Activated naive CD4-positive, alpha-beta T cell (primary cell): ENCODE results near the gene ETF1.
"Not testable (repeated sequence)": the region's sequence is repeated elsewhere in the genome, so short reads cannot be mapped to it uniquely, and the experiment has no call there.

Experiments used
- DNase-seq, 4 experiments: peaks; one replicate each; lab custom pipeline; 2025; lab: John Stamatoyannopoulos, UW

Gene ETF1

DNA sequence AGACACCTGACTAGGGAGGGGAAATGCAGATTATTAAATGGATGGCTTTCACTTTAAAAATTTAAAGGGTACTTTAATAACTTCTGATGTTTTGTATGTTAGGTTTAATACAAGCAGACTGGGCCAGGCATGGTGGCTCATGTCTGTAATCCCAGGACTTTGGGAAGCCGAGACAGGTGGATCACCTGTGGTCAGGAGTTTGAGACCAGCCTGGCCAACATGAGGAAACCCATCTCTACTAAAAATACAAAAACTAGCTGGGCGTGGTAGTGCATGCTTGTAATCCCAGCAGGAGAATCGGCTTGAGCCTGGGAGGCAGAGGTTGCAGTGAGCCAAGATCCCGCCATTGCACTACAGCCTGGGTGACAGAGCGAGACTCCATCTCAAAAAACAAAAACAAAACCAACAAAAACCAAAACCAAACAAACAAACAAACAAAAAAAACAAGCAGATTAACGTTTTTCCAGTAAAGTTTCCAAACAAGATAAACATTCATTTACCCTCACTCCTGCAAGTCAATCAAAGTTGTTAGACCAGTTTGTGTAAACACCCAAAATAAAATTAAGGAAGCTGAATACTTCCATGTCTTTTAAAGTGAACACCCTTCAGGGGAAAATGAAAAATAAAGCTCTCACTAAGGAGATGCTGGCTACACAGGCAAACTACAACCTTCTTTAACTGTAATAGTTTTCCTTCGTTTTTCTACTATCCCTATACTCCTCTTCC, 14.1 kb downstream of the ETF1 start:
- DNase-seq: no peak

GRCh38 chr5:138528208-138528607, 14.8 kb downstream of the ETF1 start:
- DNase-seq: no peak

DNA sequence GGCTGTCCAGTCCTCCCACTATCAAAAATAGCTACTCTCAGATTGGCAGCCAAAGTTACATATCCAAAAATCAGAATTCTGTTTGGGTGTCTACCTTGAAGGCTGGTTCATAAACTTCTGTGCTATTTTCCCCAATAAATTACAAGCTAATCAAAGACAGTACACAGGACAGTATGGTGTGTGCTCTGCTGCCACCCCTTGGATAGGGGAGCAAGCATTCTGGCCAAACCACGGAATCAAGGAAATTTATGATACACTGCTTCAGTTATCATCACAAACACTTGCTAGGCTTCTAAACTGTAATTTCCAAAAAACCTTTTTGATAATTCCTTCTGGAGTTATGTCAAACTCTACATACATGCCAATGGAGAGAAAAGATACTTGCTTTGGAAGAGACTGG, 15.9 kb downstream of the ETF1 start:
- DNase-seq: no peak

DNA sequence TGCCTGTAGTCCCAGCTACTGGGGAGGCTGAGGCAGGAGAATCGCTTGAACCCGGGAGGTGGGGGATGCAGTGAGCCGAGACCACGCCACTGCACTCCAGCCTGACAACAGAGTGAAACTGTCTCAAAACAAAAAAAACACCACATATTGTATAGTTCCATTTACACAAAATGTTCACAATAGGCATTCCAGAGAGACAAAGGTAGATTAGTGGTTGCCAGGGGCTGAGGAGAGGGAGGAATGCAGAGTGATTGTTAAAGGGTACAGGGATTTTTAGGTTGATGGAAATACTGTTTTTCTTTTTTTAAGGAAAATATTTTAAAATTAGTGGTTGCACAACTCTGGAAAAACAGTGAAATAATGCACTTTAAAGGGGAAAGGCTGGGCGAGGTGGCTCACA, 19.6 kb downstream of the ETF1 start:
- DNase-seq: no peak

DNA sequence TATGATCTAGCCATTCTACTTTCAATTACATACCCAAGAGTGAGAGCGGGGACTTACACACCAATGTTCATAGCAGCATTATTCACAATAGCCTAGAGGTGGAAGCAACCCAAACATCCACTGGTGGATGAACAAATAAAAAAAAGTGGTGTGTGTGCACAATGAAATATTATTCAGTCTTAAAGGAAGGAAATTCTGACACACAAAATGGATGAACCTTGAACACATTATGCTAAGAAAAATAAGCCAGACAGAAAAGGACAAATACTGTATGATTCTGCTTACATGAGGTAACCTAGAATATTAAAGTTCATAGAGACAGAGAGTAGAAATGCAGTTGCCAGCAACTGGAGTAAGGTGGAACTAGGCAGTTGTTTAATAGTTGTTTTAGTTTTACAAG, 22.1 kb downstream of the ETF1 start:
- no peak for DNase-seq

GRCh38 chr5:138517437-138517836, 25.6 kb downstream of the ETF1 start:
- no peak for DNase-seq

DNA sequence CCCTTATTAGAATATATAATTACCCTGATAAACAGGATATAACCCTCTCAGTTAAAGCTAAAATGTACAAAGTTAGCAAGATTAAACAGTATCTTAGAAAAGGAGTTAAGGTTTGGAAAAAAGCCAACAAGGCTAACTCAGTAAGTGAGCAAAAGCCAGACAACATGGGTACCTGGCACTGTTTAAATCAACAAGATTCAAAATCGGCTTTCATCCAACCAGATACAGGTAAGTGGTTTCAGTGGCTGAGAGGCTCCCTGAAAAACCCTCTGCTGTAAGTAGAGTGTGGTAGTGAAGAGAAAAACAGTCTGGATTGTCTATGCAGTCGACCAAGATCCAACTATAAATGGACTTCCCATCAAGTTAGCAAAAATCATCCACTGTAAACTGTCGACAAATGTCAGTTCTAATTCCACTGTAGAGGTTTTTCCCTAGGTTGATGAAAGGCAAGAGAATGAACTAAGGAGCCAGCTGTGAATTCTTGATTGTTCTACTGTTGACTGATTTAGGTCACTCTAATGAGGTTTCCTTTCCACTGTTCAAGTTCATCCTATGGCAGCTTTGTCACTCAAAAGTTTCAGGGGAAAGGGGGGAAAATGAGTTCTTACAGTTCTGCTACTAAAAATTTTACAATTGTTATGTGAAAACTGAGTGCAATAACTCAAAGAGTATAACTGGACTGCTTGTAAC, 27.3 kb downstream of the ETF1 start:
- DNase-seq: no peak

GRCh38 chr5:138514021-138514420, 29.0 kb downstream of the ETF1 start:
- no peak for DNase-seq

- DNase-seq: no peak
Observed at GRCh38 chr5:138508958-138509357, 34.1 kb downstream of the ETF1 start.

DNA sequence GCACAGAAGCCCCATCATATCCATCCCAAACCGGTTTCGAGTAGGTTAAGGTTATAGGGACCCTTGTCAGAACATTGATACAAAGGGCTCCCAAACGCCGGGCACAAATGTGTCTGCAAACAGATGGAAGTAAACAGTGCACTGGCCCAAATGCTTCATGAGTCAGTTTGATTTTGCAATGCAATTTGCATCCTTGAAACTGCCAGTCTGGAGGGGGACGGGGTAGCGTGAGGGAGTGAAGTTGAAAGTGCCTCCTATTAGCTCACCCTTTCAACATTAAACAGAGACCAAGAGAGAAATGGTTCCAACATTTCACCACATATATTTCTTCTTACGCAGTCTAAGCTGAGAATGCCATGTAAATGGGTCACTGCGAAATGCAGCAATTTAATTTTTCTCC, 35.6 kb downstream of the ETF1 start:
- not testable (repeated sequence) for DNase-seq

- no peak for DNase-seq
Observed at GRCh38 chr5:138506370-138507306, 36.4 kb downstream of the ETF1 start.

GRCh38 chr5:138504799-138505198, 38.2 kb downstream of the ETF1 start:
- no peak for DNase-seq

GRCh38 chr5:138503487-138504270, 39.4 kb downstream of the ETF1 start:
- no peak for DNase-seq

GRCh38 chr5:138502521-138502920, 40.5 kb downstream of the ETF1 start:
- no peak for DNase-seq

- DNase-seq: no peak
Observed at GRCh38 chr5:138502121-138502520, 40.9 kb downstream of the ETF1 start.

- DNase-seq: no peak
Observed at GRCh38 chr5:138498376-138498775, 44.7 kb downstream of the ETF1 start.

GRCh38 chr5:138495351-138495750, 47.7 kb downstream of the ETF1 start:
- DNase-seq: no peak

DNA sequence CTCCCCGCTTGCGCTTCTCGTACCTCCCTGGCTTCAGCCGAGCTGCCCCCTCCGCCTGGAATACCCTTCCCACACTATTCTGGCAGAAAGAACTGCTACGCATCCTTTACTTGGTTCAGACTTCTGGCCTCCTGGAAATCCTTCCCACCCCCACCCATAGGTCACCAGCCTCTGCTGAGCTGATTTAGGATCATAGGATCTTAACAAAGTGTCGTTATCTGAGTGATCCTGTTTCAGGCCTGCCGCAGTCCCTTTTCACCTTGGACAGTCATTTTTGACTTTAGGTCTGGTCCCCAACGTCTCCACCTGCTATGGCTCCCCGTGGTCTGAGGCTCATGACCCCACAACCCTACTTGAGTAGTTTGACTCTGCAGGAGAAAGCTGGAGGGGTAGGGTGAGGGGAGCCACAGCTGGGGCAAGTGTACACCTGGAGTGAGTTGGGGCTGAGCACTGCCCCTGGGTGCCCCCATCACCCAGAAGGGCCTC, 50.4 kb downstream of the ETF1 start:
- no peak for DNase-seq

GRCh38 chr5:138491669-138492559, 51.1 kb downstream of the ETF1 start:
- peak; percentile 61 to 81 (median 72) for DNase-seq

DNA sequence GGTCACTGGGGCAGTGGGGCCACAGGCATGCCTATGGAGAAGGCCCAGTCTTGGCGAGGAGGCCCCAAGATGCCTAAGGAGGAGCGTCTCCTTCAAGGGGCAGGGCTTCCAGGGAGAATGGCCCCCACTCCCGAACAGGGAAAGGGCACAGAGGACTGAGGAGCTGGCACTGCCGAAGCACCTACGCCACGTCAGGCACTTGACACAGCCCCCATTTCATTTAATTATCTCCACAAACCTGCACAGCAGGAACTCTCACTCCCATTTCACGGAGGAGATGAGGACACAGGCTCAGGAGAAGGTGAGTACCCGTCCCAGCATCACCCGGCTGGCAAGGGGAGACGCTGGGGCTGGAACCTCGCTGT, 51.8 kb downstream of the ETF1 start:
- DNase-seq: no peak
